KOPT-K1 (cell line): ENCODE measurements around the gene STAC3.

Source experiments
- H3K27ac ChIP-seq: fragments of 200-600 bp; sonication (generic); 2 replicates; pipeline ENCODE4 v1.5.1; 2016; ENCODE audit warnings: antibody characterized with exemption, mild to moderate bottlenecking, low read depth, low read length; ENCODE audit not compliant: poor library complexity, severe bottlenecking
- H3K36me3 ChIP-seq: fragments of 200-600 bp; sonication (generic); 2 replicates; pipeline ENCODE4 v1.5.1; 2017; ENCODE audit warnings: antibody characterized with exemption, mild to moderate bottlenecking, low read length, moderate library complexity; ENCODE audit not compliant: insufficient read depth
- H3K9me3 ChIP-seq: fragments of 200-600 bp; sonication (generic); 2 replicates; pipeline ENCODE4 v1.5.1; 2017; ENCODE audit warnings: antibody characterized with exemption, low read length, mild to moderate bottlenecking; ENCODE audit not compliant: insufficient read depth, poor library complexity, severe bottlenecking

The STAC3 gene

DNA sequence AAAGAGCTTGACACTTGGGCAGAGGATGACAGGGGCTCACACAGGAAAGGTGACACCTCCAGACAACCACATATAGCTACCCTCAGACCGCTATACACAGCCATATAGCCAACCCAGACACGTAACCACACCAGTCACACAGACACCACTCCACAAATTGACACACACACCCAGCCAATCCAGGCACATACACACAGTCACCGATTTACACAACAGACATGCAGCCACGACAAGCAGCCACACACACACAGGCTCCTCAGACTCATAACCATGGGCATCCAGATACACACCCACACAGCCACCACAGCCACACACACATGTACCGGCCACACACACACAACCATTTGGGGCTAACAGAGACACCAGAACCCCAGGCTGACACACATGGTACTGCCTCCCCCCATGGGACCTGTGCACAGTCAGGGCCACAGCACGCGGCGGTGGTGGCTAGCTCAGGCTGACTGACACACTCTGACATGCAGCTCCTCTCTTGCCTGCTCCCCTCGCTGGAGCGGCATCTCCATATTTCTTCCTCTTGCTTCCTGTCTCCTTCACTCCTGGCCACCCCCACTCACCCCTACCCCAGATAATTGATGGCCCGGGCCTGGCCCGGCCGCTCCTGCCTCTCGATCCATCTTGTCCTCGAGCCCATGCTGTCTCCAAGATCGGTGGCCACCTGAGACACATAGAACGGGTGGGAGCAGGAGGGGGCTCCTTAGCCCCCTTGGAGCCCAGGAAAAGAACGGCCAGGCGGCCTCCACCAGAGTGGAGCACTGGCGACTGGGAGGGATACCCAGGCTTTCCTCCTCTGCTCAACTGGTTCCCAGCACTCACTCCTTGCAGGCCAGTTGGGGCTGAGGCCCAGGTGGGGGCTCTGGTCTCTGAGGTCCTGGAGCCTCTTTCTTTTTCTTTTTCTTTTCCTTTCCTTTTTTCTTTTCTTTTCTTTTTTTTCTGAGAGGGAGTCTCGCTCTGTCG is 27.5 kb downstream of the STAC3 start:
- H3K9me3 ChIP-seq, result no peaks in the 10 kb centered on the region
- no peak overlapping the region for H3K27ac ChIP-seq
- H3K36me3 ChIP-seq, result no peaks in the 10 kb centered on the region

DNA sequence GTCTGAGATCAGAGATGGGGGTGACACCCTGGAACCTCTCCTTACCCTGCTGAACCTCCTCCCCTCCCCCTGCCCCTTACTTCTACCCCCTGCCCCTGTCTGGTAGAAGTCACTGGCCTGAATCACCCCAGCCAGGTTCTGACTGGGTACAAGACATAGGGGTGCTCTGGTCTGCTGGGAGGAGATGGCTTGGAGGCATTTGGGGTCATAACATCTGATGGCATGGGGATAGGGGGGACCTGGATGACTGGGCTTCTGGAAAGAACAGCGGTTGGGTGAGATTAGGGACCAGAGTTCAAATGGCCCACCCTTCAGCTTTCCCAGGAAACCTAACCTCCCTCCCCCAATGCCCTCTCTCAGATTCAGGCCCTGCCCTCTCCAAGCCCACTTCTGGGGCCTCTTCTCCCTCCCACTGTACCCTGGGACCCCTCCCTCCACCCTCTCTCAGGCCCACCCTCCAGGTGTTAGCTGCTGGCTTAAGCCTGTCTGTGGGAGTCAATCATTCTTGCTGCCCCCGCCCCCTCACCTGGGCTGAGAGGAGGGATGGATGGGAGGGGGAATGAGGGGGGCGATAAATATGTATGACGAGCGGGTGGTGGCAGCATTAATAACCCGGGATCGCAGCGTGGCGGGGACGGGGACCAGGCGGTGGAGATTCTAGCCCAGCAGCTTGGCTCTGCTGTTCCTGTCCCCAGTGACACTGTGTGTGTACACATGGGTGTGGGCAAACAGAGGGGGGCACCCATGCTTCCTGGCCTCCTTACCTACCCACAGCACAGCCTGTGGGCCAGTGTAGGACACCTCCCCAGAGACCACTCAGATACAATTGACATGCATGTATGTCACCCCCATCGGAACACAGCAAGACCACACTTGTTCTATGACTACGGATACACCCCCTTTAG is 28.4 kb downstream of the STAC3 start:
- Histone ChIP-seq H3K9me3 (no peaks in the 10 kb centered on the region), H3K36me3 (no peaks in the 10 kb centered on the region), H3K27ac (no peak overlapping the region)

DNA sequence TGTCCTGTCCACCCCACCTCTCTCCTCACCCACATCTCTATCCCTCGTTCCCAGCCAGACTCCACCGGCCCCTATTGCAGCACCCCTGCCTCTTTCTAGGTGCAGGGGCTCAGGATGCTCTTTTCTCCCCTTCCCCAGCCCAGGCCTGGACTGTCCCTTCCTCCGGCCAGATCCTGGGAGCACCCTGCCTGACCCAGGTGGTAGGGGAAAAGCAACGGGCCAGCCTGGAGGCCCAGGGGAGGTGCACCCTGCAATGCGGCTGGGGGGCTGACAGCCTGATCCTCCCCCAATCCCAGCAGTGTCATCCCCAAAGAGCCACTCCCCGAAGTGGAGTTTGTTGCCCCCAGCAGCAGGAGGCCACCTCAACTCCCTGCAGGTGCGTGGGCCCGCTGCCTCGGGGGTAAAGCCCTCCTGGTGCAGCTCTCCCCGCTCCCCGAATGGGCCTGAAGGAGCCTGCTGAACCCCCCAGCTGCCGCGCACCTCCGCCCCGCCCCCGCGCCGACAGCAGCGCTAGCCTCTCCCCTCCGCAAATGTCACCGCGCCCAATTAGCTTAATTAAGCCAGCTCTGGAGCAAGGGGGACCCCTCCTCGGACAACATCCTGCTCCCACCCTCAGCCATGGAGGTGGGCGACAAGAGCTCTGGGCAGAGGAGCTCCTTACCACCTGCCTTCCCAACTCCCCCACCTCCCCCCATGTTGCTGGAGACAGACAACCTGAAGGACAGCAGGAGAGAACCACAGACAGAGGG is 29.6 kb downstream of the STAC3 start:
- no peaks in the 10 kb centered on the region for H3K9me3 ChIP-seq

DNA sequence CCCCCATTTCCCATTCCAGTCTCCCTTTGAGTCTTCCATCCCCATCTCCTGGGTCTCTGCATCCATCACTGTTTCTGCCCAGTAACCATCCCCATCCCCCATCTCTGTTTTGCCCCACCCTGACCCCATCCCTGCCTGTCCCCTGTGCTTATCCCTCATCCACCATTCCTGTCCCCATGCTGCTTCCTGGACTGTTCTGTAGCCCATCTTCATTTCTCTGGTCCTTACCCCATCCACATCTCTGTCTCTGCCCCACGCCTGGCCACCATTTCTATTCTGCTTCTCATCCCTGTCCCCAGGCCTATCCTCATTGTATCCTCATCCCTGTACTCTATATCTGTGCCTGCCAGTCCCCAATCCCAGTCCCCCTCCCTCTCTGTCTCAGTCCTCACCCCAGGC is 30.2 kb downstream of the STAC3 start:
- no peaks in the 10 kb centered on the region for H3K9me3 ChIP-seq

More for the DNA sequence above, 29.6 kb downstream of the STAC3 start:
- Histone ChIP-seq H3K27ac (no peak overlapping the region), H3K36me3 (no peaks in the 10 kb centered on the region)

DNA sequence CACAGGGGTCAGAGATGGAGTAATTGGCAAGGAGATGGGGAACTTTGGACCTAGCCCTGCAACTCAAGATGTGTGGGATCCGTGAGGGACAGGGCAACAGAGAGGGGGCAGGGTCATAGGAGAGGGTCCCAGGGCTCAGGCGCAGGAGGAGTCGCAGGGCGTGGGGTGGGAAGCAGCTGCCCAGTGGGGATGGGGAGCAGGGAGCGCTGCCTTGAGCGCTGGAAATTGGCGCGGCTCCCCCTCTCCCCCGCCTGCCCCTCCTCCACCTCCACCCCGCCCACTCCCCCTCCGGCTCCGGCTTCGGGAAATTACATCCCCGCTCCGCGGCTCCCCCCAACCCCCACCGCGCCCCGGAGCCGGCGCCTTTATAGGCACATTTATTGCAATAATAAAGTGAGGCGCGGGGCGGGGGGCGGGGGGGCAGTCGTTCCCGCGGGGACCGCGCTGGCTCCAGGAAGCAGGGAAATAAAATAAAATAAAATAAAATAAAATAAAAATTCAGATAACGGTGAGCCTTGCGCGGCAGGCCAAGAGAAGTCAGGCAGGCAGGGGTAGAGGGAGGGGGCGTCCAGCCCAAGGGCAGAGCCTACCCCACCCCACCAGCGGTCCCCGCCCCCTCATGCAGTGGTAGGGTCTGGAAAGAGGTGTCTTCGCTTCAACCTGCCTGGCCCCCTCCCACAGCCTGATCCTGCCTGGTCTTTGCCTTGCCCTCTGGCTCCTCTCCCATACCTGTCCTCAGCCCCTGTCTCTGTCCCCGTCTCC is 30.8 kb downstream of the STAC3 start:
- H3K36me3 ChIP-seq, result no peaks in the 10 kb centered on the region
- H3K9me3 ChIP-seq, result no peaks in the 10 kb centered on the region
- H3K27ac ChIP-seq, result no peak overlapping the region

More for the DNA sequence above, 30.2 kb downstream of the STAC3 start:
- Histone ChIP-seq H3K27ac (no peak overlapping the region), H3K36me3 (no peaks in the 10 kb centered on the region)

DNA sequence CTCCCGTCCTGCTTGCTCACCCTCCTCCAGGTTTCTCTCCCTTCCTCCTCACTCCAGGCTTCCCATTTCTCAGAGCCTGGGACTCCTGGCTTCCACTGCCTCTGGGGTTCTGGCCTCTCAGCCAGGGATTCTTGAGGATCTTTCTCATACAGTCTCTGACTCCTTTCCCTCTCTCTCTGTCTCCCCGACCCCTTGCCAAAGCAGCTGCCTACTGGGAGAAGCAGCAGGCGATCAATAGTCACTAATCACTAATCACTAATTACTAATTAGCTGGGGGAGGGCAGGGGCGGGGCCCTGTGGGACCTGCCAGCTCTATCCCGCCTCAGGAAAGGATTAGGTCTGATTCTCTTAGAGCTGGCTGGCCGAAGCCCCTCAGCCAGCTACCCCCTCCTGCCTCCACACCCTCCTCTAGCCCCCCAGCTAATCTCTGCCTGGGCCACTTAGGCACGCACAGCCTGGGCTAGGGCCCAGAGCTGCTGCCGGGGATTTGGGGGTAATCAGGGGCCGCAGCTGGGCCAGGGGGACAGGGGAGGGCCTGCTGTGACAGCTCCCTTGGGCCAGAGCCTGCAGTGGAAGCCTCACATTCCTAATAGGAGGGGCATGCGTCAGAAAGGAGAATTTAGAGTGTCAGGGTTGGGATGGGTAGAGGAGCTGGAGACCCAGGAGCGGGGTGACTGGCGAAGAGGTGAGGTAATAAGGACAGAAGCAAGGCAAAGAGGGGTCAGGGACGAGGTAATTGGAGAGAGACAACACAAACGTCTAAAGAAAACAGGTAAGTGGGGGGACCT is 31.6 kb downstream of the STAC3 start:
- H3K27ac ChIP-seq, result no peak overlapping the region
- H3K9me3 ChIP-seq, result no peaks in the 10 kb centered on the region
- no peaks in the 10 kb centered on the region for H3K36me3 ChIP-seq

DNA sequence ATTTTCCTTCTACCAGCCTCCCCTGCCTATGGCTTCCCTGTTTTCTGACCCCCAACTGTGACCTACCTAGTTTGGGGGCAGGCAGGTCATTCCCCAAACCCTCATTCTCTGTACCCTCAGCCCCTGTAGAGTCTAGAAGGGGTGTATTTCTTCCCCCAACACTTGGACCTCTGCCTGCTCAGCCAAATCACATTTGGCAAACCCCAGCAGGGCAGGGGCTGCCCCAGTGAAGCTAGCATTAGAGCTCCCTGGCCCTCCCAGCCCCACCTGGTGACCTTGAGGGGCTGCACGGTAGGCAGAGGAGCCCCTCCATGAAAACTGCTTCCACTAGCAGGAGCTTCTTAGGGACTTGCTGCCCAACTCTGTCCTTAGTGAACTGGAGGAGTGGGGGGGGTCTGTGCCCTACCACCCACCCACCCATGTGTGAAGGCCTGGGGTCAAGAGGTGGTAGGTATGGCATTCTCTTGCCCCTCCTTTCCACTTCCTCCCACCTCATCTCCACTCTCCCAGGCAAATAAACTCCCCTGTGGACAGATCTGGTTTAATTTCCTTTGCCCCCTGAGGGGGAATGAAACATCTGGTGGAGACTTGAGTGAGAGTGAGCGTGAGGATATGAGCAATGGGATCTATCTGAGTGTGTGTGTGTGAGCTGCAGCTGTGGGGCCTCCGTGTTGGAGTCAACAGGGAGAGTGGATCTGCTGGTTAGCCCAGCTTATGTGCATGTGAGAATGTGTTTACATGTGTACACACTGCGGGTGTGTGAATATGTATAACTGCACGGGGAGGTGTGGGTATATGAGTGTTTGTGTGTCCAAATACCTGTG is 32.7 kb downstream of the STAC3 start:
- no peaks in the 10 kb centered on the region for H3K9me3 ChIP-seq
- no peaks in the 10 kb centered on the region for H3K36me3 ChIP-seq
- no peak overlapping the region for H3K27ac ChIP-seq

DNA sequence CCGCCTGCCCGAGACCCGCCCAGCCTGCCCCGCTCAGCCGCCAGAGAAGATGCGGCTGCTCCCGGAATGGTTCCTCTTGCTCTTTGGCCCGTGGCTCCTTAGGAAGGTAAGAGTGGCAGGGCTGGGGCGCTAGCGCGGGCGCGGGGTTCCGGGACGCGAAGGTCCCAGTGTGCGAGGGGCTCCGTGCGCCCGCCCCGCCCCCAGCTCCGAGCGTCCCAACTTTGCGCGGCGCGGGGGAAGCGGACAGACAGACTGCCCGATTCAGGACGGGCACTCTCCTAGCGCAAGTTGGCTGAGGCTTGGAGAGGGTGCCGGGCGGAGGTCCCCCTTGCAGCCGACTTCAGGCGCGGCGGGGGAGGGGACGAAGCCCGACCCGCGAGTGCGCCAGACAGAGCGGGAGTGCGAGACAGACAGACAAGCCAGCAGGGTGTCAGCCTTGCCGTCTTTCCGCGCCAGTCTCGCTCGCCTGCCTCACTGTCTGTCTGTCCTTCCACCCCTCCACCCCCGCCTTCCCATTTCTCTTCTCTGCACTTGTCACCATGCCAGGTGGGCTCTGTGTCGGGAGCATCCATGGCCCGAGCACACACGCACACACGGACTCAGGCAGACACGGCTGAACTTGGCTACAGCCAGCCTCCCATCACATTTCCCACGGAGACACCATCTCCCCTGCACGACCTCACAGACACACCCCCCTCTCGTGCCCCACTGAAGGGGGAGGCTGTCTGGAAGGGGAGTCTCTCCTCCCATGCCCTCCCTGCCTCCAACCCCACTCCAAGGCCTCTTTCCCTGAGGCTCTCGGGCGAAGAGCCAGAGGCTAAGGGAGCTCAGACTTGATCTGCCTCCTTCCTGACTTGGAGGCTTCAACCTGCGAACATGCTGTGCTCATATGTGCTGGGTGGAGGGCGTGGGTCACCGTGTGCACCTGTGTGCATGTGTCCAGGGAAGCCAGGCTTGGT is 33.8 kb downstream of the STAC3 start:
- Histone ChIP-seq H3K9me3 (no peaks in the 10 kb centered on the region), H3K27ac (no peak overlapping the region), H3K36me3 (no peaks in the 10 kb centered on the region)

DNA sequence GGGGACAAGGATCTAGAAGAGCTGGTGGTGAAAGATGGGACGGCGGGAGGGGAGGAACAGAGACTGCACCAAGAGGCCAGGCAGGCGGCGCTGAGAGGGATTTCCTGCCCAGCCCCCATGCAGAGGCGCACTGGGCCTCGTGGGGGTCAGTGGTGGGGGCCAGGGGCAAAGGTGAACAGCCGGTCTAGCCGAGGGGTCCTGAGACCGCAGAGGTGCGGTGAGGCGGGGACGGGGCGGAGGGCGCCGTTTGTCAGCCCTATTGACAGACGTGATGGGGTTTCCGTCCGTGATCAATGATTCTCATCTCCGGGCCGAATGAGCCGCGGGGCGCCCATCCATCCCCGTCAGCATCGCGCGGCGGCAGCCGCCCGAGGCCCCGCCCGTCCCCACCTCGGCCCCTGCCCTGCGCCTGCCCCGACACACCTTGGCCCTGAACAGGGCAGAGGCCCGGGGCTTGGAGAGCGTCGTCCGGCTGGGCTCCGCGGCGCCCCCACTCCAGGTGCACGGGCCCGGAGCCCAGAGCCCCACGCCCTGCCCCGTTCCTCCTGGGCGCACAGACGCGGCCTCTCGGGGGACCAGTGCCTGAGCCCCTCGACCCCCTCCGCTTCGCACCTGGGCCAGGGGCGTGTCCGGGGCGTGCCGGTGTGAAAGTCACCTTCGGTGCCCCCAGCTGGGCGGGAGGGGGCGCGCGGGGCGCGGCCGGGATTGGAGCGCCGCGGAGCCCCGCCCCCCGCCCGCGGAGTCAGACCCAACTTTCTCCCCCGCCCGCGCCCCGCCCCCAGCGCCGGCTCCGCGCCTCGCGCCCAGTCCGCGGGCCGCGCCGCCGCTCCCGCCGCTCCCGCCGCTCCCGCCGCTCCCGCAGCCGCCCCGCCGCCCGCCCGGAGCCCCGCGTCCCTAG is 34.7 kb downstream of the STAC3 start, which contains the start of gene NXPH4:
NXPH4 (plus strand) TSS at position 781 of the 898 bp plus-strand sequence. CDS start 176 bp downstream, outside the sequence.
- no peak within 1 kb of the TSS for H3K27ac ChIP-seq
- no peaks in the 10 kb centered on the region for H3K36me3 ChIP-seq
- no peaks in the 10 kb centered on the region for H3K9me3 ChIP-seq

DNA sequence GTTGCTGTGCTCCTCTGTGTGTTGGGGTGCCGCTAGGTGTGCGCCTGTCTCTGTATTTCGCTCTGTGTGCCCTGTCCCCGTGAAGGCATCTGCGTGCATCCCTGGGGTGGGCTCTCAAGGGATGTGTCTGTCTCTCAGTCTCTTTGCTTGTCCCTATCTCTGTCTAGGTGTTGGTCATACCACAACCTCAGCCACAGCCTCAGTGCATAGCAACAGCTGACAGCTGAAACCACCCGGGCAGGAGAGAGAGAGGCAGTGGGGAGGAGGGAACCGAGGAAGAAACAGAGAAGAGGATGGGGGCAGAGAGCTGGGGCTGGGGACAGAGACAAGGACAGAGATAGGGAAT is 35.3 kb downstream of the STAC3 start:
- H3K36me3 ChIP-seq, result no peaks in the 10 kb centered on the region
- H3K9me3 ChIP-seq, result no peaks in the 10 kb centered on the region
- H3K27ac ChIP-seq, result no peak overlapping the region

DNA sequence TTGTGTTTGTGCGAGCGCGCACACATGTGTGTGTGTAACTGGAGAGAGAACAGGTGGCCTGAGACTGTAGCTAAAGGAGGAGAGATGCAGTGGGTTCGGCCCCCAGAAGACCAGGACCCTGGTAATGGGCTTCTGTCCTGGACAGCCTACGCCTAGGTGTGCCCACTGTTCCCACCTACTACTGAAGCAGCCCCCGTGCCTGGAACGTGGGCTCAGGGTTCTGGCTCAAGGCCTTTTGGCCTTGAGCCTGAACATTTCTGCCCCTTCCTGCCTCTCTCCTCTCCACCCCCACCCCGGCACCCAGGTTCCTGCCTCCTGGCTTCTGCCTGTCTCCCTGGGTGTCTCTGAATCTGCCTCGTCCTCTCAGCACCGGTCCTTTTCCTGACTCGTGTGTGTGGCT is 35.9 kb downstream of the STAC3 start:
- Histone ChIP-seq H3K36me3 (no peaks in the 10 kb centered on the region), H3K27ac (no peak overlapping the region), H3K9me3 (no peaks in the 10 kb centered on the region)
